SU-DHL-6 (cell line): ENCODE data around the gene RFTN1.

ENCODE experiments used
- H2AFZ ChIP-seq: fragments of 200-600 bp; sonication (generic); 2 replicates; pipeline ENCODE4 v1.6.1; 2014; ENCODE audit warnings: low read depth, mild to moderate bottlenecking, moderate library complexity, mixed read lengths, antibody characterized with exemption, low read length; ENCODE audit not compliant: severe bottlenecking
- H3F3A ChIP-seq: fragments of 200-600 bp; shearing (Covaris generic); 2 replicates; pipeline ENCODE4 v1.6.0; 2016; ENCODE audit warnings: antibody characterized with exemption, mild to moderate bottlenecking; ENCODE audit not compliant: insufficient read depth
- H3K27ac ChIP-seq: fragments of 200-600 bp; sonication (generic); 2 replicates; pipeline ENCODE4 v1.5.1; 2016; ENCODE audit warnings: low read depth, mild to moderate bottlenecking, low read length, moderate library complexity, mixed read lengths
- H3K27me3 ChIP-seq: fragments of 200-600 bp; sonication (generic), shearing (Covaris generic); 2 replicates; pipeline ENCODE4 v1.6.0; 2014; ENCODE audit warnings: mild to moderate bottlenecking, low read length
- H3K36me3 ChIP-seq: fragments of 200-600 bp; sonication (generic); 2 replicates; pipeline ENCODE4 v1.6.1; 2014; ENCODE audit warnings: mild to moderate bottlenecking, low read length, mixed read lengths
- H3K4me2 ChIP-seq: fragments of 300-600, 200-600 bp; shearing (Covaris generic), sonication (generic); 2 replicates; pipeline ENCODE4 v1.6.0; 2014; ENCODE audit warnings: low read length, low read depth, mild to moderate bottlenecking; ENCODE audit not compliant: poor library complexity, severe bottlenecking
- H3K4me3 ChIP-seq: fragments of 200-600 bp; sonication (generic); 2 replicates; pipeline ENCODE4 v1.5.1; 2014; ENCODE audit warnings: antibody characterized with exemption, low read length, mild to moderate bottlenecking, mixed read lengths; ENCODE audit not compliant: insufficient read depth, poor library complexity, severe bottlenecking
- H3K79me2 ChIP-seq: fragments of 200-600 bp; sonication (generic); 2 replicates; pipeline ENCODE4 v1.6.1; 2014; ENCODE audit warnings: mild to moderate bottlenecking, low read length, moderate library complexity; ENCODE audit not compliant: insufficient read depth
- H3K9ac ChIP-seq: fragments of 200-600 bp; sonication (generic); 2 replicates; pipeline ENCODE4 v1.7.0; 2014; ENCODE audit warnings: mild to moderate bottlenecking, low read length
- H3K9me2 ChIP-seq: fragments of 200-600 bp; sonication (generic); replicated peaks from 2 replicates; pipeline ENCODE4 v1.6.1; 2014; ENCODE audit warnings: low read length; ENCODE audit not compliant: insufficient read depth
- H3K9me3 ChIP-seq: fragments of 200-600 bp; sonication (generic); 2 replicates; pipeline ENCODE4 v1.6.1; 2014; ENCODE audit warnings: low read length, mixed read lengths; ENCODE audit not compliant: insufficient read depth
- H4K20me1 ChIP-seq: fragments of 200-600 bp; sonication (generic); 2 replicates; pipeline ENCODE4 v1.6.1; 2014; ENCODE audit warnings: low read depth, mild to moderate bottlenecking, antibody characterized with exemption, low read length, moderate library complexity, mixed read lengths
- EZH2phosphoT487 ChIP-seq: fragments of 200-600 bp; sonication (generic), shearing (Covaris generic); conservative IDR thresholded peaks from 2 replicates; pipeline ENCODE4 v1.6.1; 2018; ENCODE audit warnings: mild to moderate bottlenecking, antibody characterized with exemption, low read length, moderate library complexity, mixed read lengths
- TF ChIP-seq, protein P1 (sequence below): fragments of 200-600 bp; sonication (generic); IDR thresholded peaks from one replicate; pipeline ENCODE4 v1.5.1; 2017; ENCODE audit warnings: antibody characterized with exemption, mild to moderate bottlenecking, low read length, moderate library complexity; ENCODE audit not compliant: insufficient read depth, poor library complexity, severe bottlenecking

Gene RFTN1

DNA sequence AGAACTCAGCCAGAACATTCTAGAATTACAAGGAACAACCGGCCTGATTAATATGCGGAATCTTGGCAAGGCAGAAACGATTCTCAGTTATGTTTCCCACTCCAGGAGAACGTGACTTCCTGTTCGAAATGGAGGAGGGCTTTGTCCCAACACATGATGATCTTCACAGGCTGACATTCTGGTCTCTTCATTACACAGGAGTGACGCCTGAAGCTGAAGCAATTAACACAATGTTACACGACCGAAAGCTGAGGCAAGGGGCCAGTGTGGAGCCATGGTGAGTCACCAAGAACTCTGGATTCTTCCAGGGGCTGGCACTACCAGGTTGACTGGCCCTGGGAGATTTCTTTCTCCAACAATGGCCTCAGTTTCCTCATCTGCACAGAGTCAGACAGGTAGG, 40.9 kb downstream of the RFTN1 start:
- TF ChIP-seq, protein P1, sequence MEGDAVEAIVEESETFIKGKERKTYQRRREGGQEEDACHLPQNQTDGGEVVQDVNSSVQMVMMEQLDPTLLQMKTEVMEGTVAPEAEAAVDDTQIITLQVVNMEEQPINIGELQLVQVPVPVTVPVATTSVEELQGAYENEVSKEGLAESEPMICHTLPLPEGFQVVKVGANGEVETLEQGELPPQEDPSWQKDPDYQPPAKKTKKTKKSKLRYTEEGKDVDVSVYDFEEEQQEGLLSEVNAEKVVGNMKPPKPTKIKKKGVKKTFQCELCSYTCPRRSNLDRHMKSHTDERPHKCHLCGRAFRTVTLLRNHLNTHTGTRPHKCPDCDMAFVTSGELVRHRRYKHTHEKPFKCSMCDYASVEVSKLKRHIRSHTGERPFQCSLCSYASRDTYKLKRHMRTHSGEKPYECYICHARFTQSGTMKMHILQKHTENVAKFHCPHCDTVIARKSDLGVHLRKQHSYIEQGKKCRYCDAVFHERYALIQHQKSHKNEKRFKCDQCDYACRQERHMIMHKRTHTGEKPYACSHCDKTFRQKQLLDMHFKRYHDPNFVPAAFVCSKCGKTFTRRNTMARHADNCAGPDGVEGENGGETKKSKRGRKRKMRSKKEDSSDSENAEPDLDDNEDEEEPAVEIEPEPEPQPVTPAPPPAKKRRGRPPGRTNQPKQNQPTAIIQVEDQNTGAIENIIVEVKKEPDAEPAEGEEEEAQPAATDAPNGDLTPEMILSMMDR: no peak
- no peak for TF ChIP-seq EZH2phosphoT487
- Histone ChIP-seq H3K9me2 (no peaks in the 10 kb centered on the region), H3K27ac (peak overlapping the region; percentile 38; the same call in 1 of the 2 replicates), H3K9me3 (no peaks in the 10 kb centered on the region), H4K20me1 (peaks cover 15% of the 10 kb centered on the region; the same call in 1 of the 2 replicates), H3K9ac (no peak overlapping the region), H3K36me3 (peaks cover 73% of the 10 kb centered on the region), H3K27me3 (no peaks in the 10 kb centered on the region), H3K4me2 (no peak overlapping the region), H3K4me3 (no peak overlapping the region), H2AFZ (no peak overlapping the region), H3K79me2 (peaks cover 100% of the 10 kb centered on the region), H3F3A (peaks cover 35% of the 10 kb centered on the region)

DNA sequence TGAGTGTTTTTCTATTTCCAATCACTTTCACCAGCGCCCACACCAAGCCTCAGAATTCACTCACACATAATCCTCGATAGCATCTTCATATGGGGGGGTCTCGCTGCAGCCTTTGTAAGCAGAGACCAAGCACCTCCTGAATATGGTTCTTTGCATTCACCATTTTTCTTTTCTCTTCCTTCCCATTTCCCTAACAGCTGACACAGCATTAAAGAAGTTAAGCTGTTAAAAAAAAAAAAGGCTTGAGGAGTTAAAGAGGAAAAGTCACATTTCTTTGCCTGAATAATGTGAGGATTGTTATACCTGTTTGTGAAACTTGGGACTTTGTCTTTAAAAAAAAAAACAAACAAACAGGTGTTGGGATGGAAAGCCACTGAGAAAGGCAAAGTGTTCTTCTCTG, 41.6 kb downstream of the RFTN1 start:
- peaks cover 68% of the 10 kb centered on the region for H3K36me3 ChIP-seq
- peak overlapping the region; percentile 38; the same call in 1 of the 2 replicates for H3K27ac ChIP-seq
- H3K9me2 ChIP-seq: no peaks in the 10 kb centered on the region
- H4K20me1 ChIP-seq: peaks cover 15% of the 10 kb centered on the region; the same call in 1 of the 2 replicates
- H3K9me3 ChIP-seq: no peaks in the 10 kb centered on the region
- no peak for TF ChIP-seq EZH2phosphoT487
- TF ChIP-seq, protein P1: no peak
- peaks cover 100% of the 10 kb centered on the region for H3K79me2 ChIP-seq
- H3K9ac ChIP-seq: no peak overlapping the region
- no peak overlapping the region for H2AFZ ChIP-seq
- no peaks in the 10 kb centered on the region for H3K27me3 ChIP-seq
- no peak overlapping the region for H3K4me3 ChIP-seq
- H3K4me2 ChIP-seq: no peak overlapping the region
- H3F3A ChIP-seq: peaks cover 41% of the 10 kb centered on the region

DNA sequence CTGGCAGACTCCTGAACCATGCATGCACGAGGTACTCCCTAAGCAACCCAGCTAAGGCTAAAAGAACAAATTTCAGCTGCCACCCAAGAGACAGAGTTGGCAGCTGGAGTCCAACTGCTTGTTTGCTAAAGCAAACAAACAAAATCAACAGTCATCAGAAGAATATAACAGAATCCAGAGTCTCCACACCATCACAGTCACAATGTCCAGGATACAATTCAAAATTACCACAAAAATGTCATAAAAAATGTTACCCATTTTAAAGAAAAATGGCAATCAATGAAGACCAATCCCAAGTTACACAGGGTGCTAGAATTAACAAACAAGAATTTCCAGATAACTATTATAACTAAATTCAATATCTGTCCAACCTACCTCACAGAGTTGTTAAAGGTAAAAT, 42.9 kb downstream of the RFTN1 start:
- Histone ChIP-seq H3K9ac (peak overlapping the region; percentile 4; the same call in 1 of the 2 replicates), H3K36me3 (peaks cover 67% of the 10 kb centered on the region), H2AFZ (no peak overlapping the region), H3F3A (peaks cover 47% of the 10 kb centered on the region), H3K27me3 (no peaks in the 10 kb centered on the region), H3K4me2 (peak overlapping the region; percentile 6), H3K9me3 (no peaks in the 10 kb centered on the region), H3K27ac (peak overlapping the region; percentile 54), H3K9me2 (no peaks in the 10 kb centered on the region), H4K20me1 (peaks cover 15% of the 10 kb centered on the region; the same call in 1 of the 2 replicates), H3K79me2 (peaks cover 100% of the 10 kb centered on the region), H3K4me3 (no peak overlapping the region)
- no peak for TF ChIP-seq EZH2phosphoT487

DNA sequence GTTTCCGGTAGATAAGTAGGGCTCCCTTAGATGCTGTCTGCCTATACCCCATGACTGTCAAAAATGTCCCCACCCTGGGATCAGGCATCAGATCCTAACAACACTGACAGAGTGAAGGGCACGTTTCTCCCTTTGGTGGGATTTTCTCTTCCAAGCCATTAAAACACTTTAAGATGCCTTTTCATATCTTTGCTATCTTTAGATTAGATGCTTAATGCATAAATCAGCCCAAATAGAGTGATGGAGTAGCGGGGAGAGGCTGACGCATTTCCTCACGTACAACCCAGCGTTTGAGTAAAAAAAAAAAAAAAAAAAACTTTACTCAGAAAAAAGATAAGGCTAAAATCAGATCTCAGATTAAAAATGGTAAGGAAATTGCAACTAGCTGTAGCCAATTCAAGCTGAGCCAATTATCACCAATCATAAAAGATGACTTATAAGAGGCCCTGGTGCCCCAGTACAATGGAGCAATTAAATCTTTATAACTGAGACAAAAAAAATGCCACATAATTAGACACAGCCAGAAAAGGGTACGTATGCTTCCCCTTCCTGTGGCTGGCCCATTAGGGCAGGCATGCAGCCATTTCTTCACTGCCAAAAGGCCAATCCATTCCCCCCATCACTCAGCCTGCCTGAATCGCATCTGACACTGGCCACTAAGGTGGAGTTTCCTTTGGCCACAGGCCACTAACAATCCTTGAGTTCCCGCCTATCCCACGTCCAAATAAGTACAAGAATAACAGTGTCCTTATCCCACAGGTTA, 45.0 kb downstream of the RFTN1 start:
- Histone ChIP-seq H3F3A (peaks cover 54% of the 10 kb centered on the region), H2AFZ (no peak overlapping the region), H3K27ac (peak overlapping the region; percentile 56), H3K9me3 (no peaks in the 10 kb centered on the region), H3K4me2 (peak overlapping the region; percentile 16), H3K9ac (no peak overlapping the region), H3K4me3 (no peak overlapping the region), H3K79me2 (peaks cover 100% of the 10 kb centered on the region), H3K27me3 (no peaks in the 10 kb centered on the region), H3K36me3 (peaks cover 69% of the 10 kb centered on the region), H4K20me1 (peaks cover 9% of the 10 kb centered on the region; the same call in 1 of the 2 replicates), H3K9me2 (no peaks in the 10 kb centered on the region)
- TF ChIP-seq EZH2phosphoT487: no peak
- TF ChIP-seq, protein P1: no peak
